Caco-2 (cell line): ENCODE data around the gene PRPF39. TPM values are rescaled to one million over a fixed set of nuclear protein-coding genes. Genes with fewer than 3 reads are reported as not detected.

Source experiments
- BruUV-seq: library from RNA; stranded (reverse); fragments of 400-500 nt; replicated peaks from 2 replicates; lab custom pipeline; 2021; lab: Mats Ljungman, UMichigan
- CTCF ChIA-PET: fragments of 300-600 bp; sonication (Branson Sonifier 250); formaldehyde crosslinking; loops from one replicate; lab custom pipeline; 2022; ENCODE audit warnings: antibody characterized with exemption; lab: Charles Lee
- POLR2A ChIA-PET: fragments of 300-600 bp; sonication (Branson Sonifier 250); formaldehyde crosslinking; loops from one replicate; lab custom pipeline; 2022; ENCODE audit warnings: antibody characterized with exemption; lab: Charles Lee
- DNase-seq, 2 experiments: peaks; one replicate each; pipeline versions ENCODE4 v3.0.0 to v3.0.0-alpha.2; 2020 to 2022
- H3K27me3 ChIP-seq: replicated peaks from 2 replicates; pipeline ENCODE4 v1.6.0; 2011; ENCODE audit warnings: low read length; ENCODE audit not compliant: control insufficient read depth, insufficient read depth
- H3K36me3 ChIP-seq: 2 replicates; pipeline ENCODE4 v1.5.1; 2011; ENCODE audit warnings: low read length; ENCODE audit not compliant: control insufficient read depth, insufficient read depth
- H3K4me1 ChIP-seq: fragments of 250-450 bp; sonication (Bioruptor Pico); 2 replicates; pipeline ENCODE4 v1.5.1; 2020; ENCODE audit warnings: mild to moderate bottlenecking
- H3K4me3 ChIP-seq: 2 replicates; pipeline ENCODE4 v1.5.1; 2011; ENCODE audit warnings: low read depth, mild to moderate bottlenecking, control low read depth, low read length
- H3K9me3 ChIP-seq: fragments of 250-450 bp; sonication (Bioruptor Pico); 2 replicates; pipeline ENCODE4 v1.5.1; 2020; ENCODE audit warnings: mild to moderate bottlenecking, moderate library complexity
- H3K27ac Mint-ChIP-seq: one replicate; pipeline ENCODE4 v1.8.0; 2022; ENCODE audit warnings: mixed read lengths; ENCODE audit not compliant: unreplicated experiment
- H3K27me3 Mint-ChIP-seq: one replicate; pipeline ENCODE4 v1.8.0; 2022; ENCODE audit warnings: mixed read lengths; ENCODE audit not compliant: insufficient read depth, unreplicated experiment
- H3K36me3 Mint-ChIP-seq: one replicate; pipeline ENCODE4 v1.8.0; 2022; ENCODE audit warnings: mild to moderate bottlenecking, mixed read lengths; ENCODE audit not compliant: insufficient read depth, unreplicated experiment
- H3K4me1 Mint-ChIP-seq: one replicate; pipeline ENCODE4 v1.8.0; 2022; ENCODE audit warnings: low read depth, mixed read lengths; ENCODE audit not compliant: unreplicated experiment
- H3K4me3 Mint-ChIP-seq: one replicate; pipeline ENCODE4 v1.8.0; 2022; ENCODE audit warnings: mild to moderate bottlenecking, moderate library complexity, mixed read lengths; ENCODE audit not compliant: unreplicated experiment
- H3K9me3 Mint-ChIP-seq: one replicate; pipeline ENCODE4 v1.8.0; 2022; ENCODE audit warnings: mixed read lengths; ENCODE audit not compliant: unreplicated experiment
- CTCF ChIP-seq, 2 experiments: fragments of 200-600 bp in 1 of 2; IDR thresholded peaks; 1 replicate in 1 of 2; 2 replicates in 1 of 2; pipeline versions ENCODE4 v1.5.1 to v1.8.0; 2011 to 2022; ENCODE audit warnings: antibody characterized with exemption in 1 of 2, control low read depth in 1 of 2, inconsistent platforms in 1 of 2, low read depth in 1 of 2, low read length in 1 of 2, mild to moderate bottlenecking in 1 of 2, moderate library complexity in 1 of 2; ENCODE audit not compliant: insufficient read depth in 1 of 2, severe bottlenecking in 1 of 2, unreplicated experiment in 1 of 2
- intact Hi-C: fragments of 100-400 bp; cut with micrococcal nuclease; formaldehyde crosslinking; loops from one replicate; pipeline ENCODE4 v1.10.0; 2022; ENCODE audit not compliant: unreplicated experiment
- total RNA-seq: library from RNA; stranded (reverse); gene quantifications from 2 replicates; pipeline ENCODE4 v1.2.3, GENCODE V29; 2022

Gene PRPF39
- total RNA-seq, 1 experiment from 2014 or later: 22.3 TPM

- intact Hi-C loops: no loop called here
- Mint-ChIP-seq H3K27me3 (no peaks in the 10 kb centered on the region), H3K4me3 (no peak overlapping the region), H3K4me1 (no peaks in the 10 kb centered on the region), H3K36me3 (no peaks in the 10 kb centered on the region), H3K27ac (no peak overlapping the region), H3K9me3 (no peaks in the 10 kb centered on the region)
- no TSS peak for BruUV-seq
- Histone ChIP-seq H3K4me3 (no peak overlapping the region), H3K36me3 (no peaks in the 10 kb centered on the region), H3K27me3 (no peaks in the 10 kb centered on the region), H3K9me3 (no peaks in the 10 kb centered on the region), H3K4me1 (no peaks in the 10 kb centered on the region)
- CTCF ChIA-PET: no interaction called here
- TF ChIP-seq CTCF (IDR thresholded peaks at IDR 0.05; ENCODE audit: insufficient read depth in 1 of 2, low read depth in 1 of 2, low read length in 1 of 2, severe bottlenecking in 1 of 2, unreplicated experiment in 1 of 2): no peak
- DNase-seq: no peak
- POLR2A ChIA-PET: no interaction called here
These were observed 45.7 kb upstream of the PRPF39 start for GRCh38 chr14:45038256-45038655.

GRCh38 chr14:45038865-45039264 lies 45.1 kb upstream of the PRPF39 start:
- no peaks in the 10 kb centered on the region for H3K27me3 Mint-ChIP-seq
- no TSS peak for BruUV-seq
- H3K36me3 Mint-ChIP-seq: no peaks in the 10 kb centered on the region
- no peaks in the 10 kb centered on the region for H3K4me1 ChIP-seq
- POLR2A ChIA-PET: no interaction called here
- DNase-seq: no peak
- H3K36me3 ChIP-seq: no peaks in the 10 kb centered on the region
- no peaks in the 10 kb centered on the region for H3K27me3 ChIP-seq
- intact Hi-C loops: no loop called here
- H3K27ac Mint-ChIP-seq: no peak overlapping the region
- H3K4me3 ChIP-seq: no peak overlapping the region
- H3K4me3 Mint-ChIP-seq: no peak overlapping the region
- no peak for TF ChIP-seq CTCF (IDR thresholded peaks at IDR 0.05; ENCODE audit: insufficient read depth in 1 of 2, low read depth in 1 of 2, low read length in 1 of 2, severe bottlenecking in 1 of 2, unreplicated experiment in 1 of 2)
- CTCF ChIA-PET: no interaction called here
- H3K4me1 Mint-ChIP-seq: no peaks in the 10 kb centered on the region
- no peaks in the 10 kb centered on the region for H3K9me3 Mint-ChIP-seq
- no peaks in the 10 kb centered on the region for H3K9me3 ChIP-seq

- no peak overlapping the region for H3K27ac Mint-ChIP-seq
- ChIA-PET CTCF (no interaction called here), POLR2A (no interaction called here)
- Histone ChIP-seq H3K36me3 (no peaks in the 10 kb centered on the region), H3K9me3 (no peaks in the 10 kb centered on the region), H3K4me1 (no peaks in the 10 kb centered on the region), H3K27me3 (no peaks in the 10 kb centered on the region), H3K4me3 (no peak overlapping the region)
- H3K9me3 Mint-ChIP-seq: no peaks in the 10 kb centered on the region
- no TSS peak for BruUV-seq
- intact Hi-C loops: no loop called here
- no peak overlapping the region for H3K4me3 Mint-ChIP-seq
- H3K4me1 Mint-ChIP-seq: no peaks in the 10 kb centered on the region
- no peak for DNase-seq
- TF ChIP-seq CTCF (IDR thresholded peaks at IDR 0.05; ENCODE audit: insufficient read depth in 1 of 2, low read depth in 1 of 2, low read length in 1 of 2, severe bottlenecking in 1 of 2, unreplicated experiment in 1 of 2): no peak
- no peaks in the 10 kb centered on the region for H3K27me3 Mint-ChIP-seq
- H3K36me3 Mint-ChIP-seq: no peaks in the 10 kb centered on the region
These were observed 44.5 kb upstream of the PRPF39 start for GRCh38 chr14:45039390-45039789.
